BLaER1 treated with 17β-estradiol and CSF1 and Interleukin-3, amounts not matched to agents 10 nM and 100 nM (cell line): Measurements from ENCODE around the gene LAMP1.

Experiments used
- H3K27ac ChIP-seq, 11 experiments: shearing (Covaris generic); formaldehyde crosslinking; 2 replicates each; pipeline ENCODE4 v1.8.1; 2022
- H3K27me3 ChIP-seq, 11 experiments: shearing (Covaris generic); formaldehyde crosslinking; 2 replicates each; pipeline ENCODE4 v1.8.1; 2022
- H3K36me3 ChIP-seq, 11 experiments: shearing (Covaris generic); formaldehyde crosslinking; 2 replicates each; pipeline ENCODE4 v1.8.1; 2022
- H3K4me1 ChIP-seq, 10 experiments: shearing (Covaris generic); formaldehyde crosslinking; 2 replicates each; pipeline ENCODE4 v1.8.1; 2022
- H3K4me2 ChIP-seq, 11 experiments: shearing (Covaris generic); formaldehyde crosslinking; 2 replicates each; pipeline ENCODE4 v1.8.1; 2022
- H3K4me3 ChIP-seq, 10 experiments: shearing (Covaris generic); formaldehyde crosslinking; 2 replicates each; pipeline ENCODE4 v1.8.1; 2022
- H3K9ac ChIP-seq, 11 experiments: shearing (Covaris generic); formaldehyde crosslinking; 2 replicates each; pipeline ENCODE4 v1.8.1; 2022
- H3K9me3 ChIP-seq, 11 experiments: shearing (Covaris generic); formaldehyde crosslinking; replicated peaks in 1 of 11; 2 replicates each; pipeline ENCODE4 v1.8.1; 2022
- H4K20me1 ChIP-seq, 11 experiments: shearing (Covaris generic); formaldehyde crosslinking; 2 replicates each; pipeline ENCODE4 v1.8.1; 2022
- Cebpa-rat ChIP-seq, 11 experiments: shearing (Covaris generic); IDR thresholded peaks; 2 replicates each; pipeline ENCODE4 v1.8.1; 2022

LAMP1 gene

GRCh38 chr13:113317031-113317430, 20.0 kb downstream of the LAMP1 start:
- Histone ChIP-seq H3K4me1 (peaks cover 0 to 5% (median 0%) of the 10 kb centered on the region in 10 experiments; a peak in 1 of 20 replicates), H3K36me3 (peaks cover 72 to 97% (median 83%) of the 10 kb centered on the region in 11 experiments), H3K4me2 (no peak overlapping the region), H3K27me3 (no peaks in the 10 kb centered on the region), H3K9ac (no peak overlapping the region), H3K27ac (no peak overlapping the region), H3K4me3 (no peak overlapping the region), H3K9me3 (no peaks in the 10 kb centered on the region), H4K20me1 (peaks cover 40 to 100% (median 97%) of the 10 kb centered on the region in 11 experiments)
- TF ChIP-seq Cebpa-rat (IDR thresholded peaks at IDR 0.05) = no peak

GRCh38 chr13:113318956-113319355, 21.9 kb downstream of the LAMP1 start:
- no peak overlapping the region for H3K27ac ChIP-seq
- H3K4me2 ChIP-seq = no peak overlapping the region
- peaks cover 0 to 5% (median 0%) of the 10 kb centered on the region in 10 experiments; a peak in 1 of 20 replicates for H3K4me1 ChIP-seq
- H3K36me3 ChIP-seq = peaks cover 74 to 95% (median 84%) of the 10 kb centered on the region in 11 experiments
- H3K27me3 ChIP-seq = no peaks in the 10 kb centered on the region
- H3K4me3 ChIP-seq = no peak overlapping the region
- no peak overlapping the region for H3K9ac ChIP-seq
- no peaks in the 10 kb centered on the region for H3K9me3 ChIP-seq
- TF ChIP-seq Cebpa-rat (IDR thresholded peaks at IDR 0.05) = no peak
- H4K20me1 ChIP-seq = peaks cover 33 to 96% (median 87%) of the 10 kb centered on the region in 11 experiments

- Histone ChIP-seq H3K4me1 (peaks cover 0 to 5% (median 0%) of the 10 kb centered on the region in 10 experiments; a peak in 1 of 20 replicates), H3K9me3 (no peaks in the 10 kb centered on the region), H3K4me3 (no peak overlapping the region), H3K36me3 (peaks cover 78 to 96% (median 87%) of the 10 kb centered on the region in 11 experiments), H3K4me2 (no peak overlapping the region), H3K9ac (no peak overlapping the region), H3K27me3 (no peaks in the 10 kb centered on the region), H3K27ac (no peak overlapping the region), H4K20me1 (peaks cover 29 to 95% (median 83%) of the 10 kb centered on the region in 11 experiments)
- no peak for TF ChIP-seq Cebpa-rat (IDR thresholded peaks at IDR 0.05)
Observed at GRCh38 chr13:113319371-113319770, 22.3 kb downstream of the LAMP1 start.

GRCh38 chr13:113320226-113320875, 23.3 kb downstream of the LAMP1 start:
- Histone ChIP-seq H3K4me1 (no peaks in the 10 kb centered on the region), H3K36me3 (peaks cover 85 to 98% (median 94%) of the 10 kb centered on the region in 11 experiments), H3K9me3 (no peaks in the 10 kb centered on the region), H3K27me3 (no peaks in the 10 kb centered on the region), H3K9ac (no peak overlapping the region), H4K20me1 (peaks cover 22 to 96% (median 75%) of the 10 kb centered on the region in 11 experiments), H3K27ac (no peak overlapping the region), H3K4me3 (no peak overlapping the region), H3K4me2 (no peak overlapping the region)
- TF ChIP-seq Cebpa-rat (IDR thresholded peaks at IDR 0.05) = no peak

GRCh38 chr13:113321546-113321945, 24.5 kb downstream of the LAMP1 start:
- Histone ChIP-seq H3K9me3 (no peaks in the 10 kb centered on the region), H3K36me3 (peaks cover 79 to 93% (median 85%) of the 10 kb centered on the region in 11 experiments), H3K4me2 (no peak overlapping the region), H3K9ac (no peak overlapping the region), H3K27me3 (no peaks in the 10 kb centered on the region), H3K27ac (no peak overlapping the region), H3K4me1 (no peaks in the 10 kb centered on the region), H3K4me3 (no peak overlapping the region), H4K20me1 (peaks cover 13 to 94% (median 67%) of the 10 kb centered on the region in 11 experiments)
- TF ChIP-seq Cebpa-rat (IDR thresholded peaks at IDR 0.05) = no peak

GRCh38 chr13:113322043-113322461, 25.0 kb downstream of the LAMP1 start:
- H3K27ac ChIP-seq = no peak overlapping the region
- no peaks in the 10 kb centered on the region for H3K27me3 ChIP-seq
- H3K36me3 ChIP-seq = peaks cover 74 to 88% (median 80%) of the 10 kb centered on the region in 11 experiments
- H3K9ac ChIP-seq = no peak overlapping the region
- TF ChIP-seq Cebpa-rat (IDR thresholded peaks at IDR 0.05) = no peak
- no peak overlapping the region for H3K4me2 ChIP-seq
- H4K20me1 ChIP-seq = peaks cover 13 to 94% (median 62%) of the 10 kb centered on the region in 11 experiments
- H3K4me1 ChIP-seq = no peaks in the 10 kb centered on the region
- no peak overlapping the region for H3K4me3 ChIP-seq
- H3K9me3 ChIP-seq = no peaks in the 10 kb centered on the region

GRCh38 chr13:113322890-113323651, 26.0 kb downstream of the LAMP1 start:
- H3K4me2 ChIP-seq = no peak overlapping the region
- H3K4me1 ChIP-seq = no peaks in the 10 kb centered on the region
- no peak overlapping the region for H3K27ac ChIP-seq
- TF ChIP-seq Cebpa-rat (IDR thresholded peaks at IDR 0.05) = no peak
- no peaks in the 10 kb centered on the region for H3K9me3 ChIP-seq
- no peak overlapping the region for H3K9ac ChIP-seq
- no peak overlapping the region for H3K4me3 ChIP-seq
- H3K36me3 ChIP-seq = peaks cover 64 to 77% (median 70%) of the 10 kb centered on the region in 11 experiments
- H4K20me1 ChIP-seq = peaks cover 8 to 94% (median 58%) of the 10 kb centered on the region in 11 experiments
- no peaks in the 10 kb centered on the region for H3K27me3 ChIP-seq

GRCh38 chr13:113323869-113324268, 26.8 kb downstream of the LAMP1 start:
- H3K9ac ChIP-seq = no peak overlapping the region
- H3K4me1 ChIP-seq = no peaks in the 10 kb centered on the region
- H3K4me2 ChIP-seq = no peak overlapping the region
- no peaks in the 10 kb centered on the region for H3K27me3 ChIP-seq
- H3K36me3 ChIP-seq = peaks cover 56 to 69% (median 62%) of the 10 kb centered on the region in 11 experiments
- no peaks in the 10 kb centered on the region for H3K9me3 ChIP-seq
- peaks cover 3 to 94% (median 50%) of the 10 kb centered on the region in 11 experiments for H4K20me1 ChIP-seq
- no peak overlapping the region for H3K4me3 ChIP-seq
- H3K27ac ChIP-seq = no peak overlapping the region
- no peak for TF ChIP-seq Cebpa-rat (IDR thresholded peaks at IDR 0.05)

- Histone ChIP-seq H3K27ac (no peak overlapping the region), H3K36me3 (peaks cover 51 to 64% (median 57%) of the 10 kb centered on the region in 11 experiments), H3K27me3 (no peaks in the 10 kb centered on the region), H3K4me1 (no peaks in the 10 kb centered on the region), H3K4me3 (no peak overlapping the region), H4K20me1 (peaks cover 0 to 92% (median 45%) of the 10 kb centered on the region in 11 experiments; a peak in 21 of 22 replicates), H3K4me2 (no peak overlapping the region), H3K9ac (no peak overlapping the region), H3K9me3 (no peaks in the 10 kb centered on the region)
- TF ChIP-seq Cebpa-rat (IDR thresholded peaks at IDR 0.05) = no peak
Observed at GRCh38 chr13:113324398-113324797, 27.4 kb downstream of the LAMP1 start.
